ENCODE data around the gene RASA4.
"Not testable (repeated sequence)": the region's sequence is repeated elsewhere in the genome, so short reads cannot be mapped to it uniquely, and the experiment has no call there.

DNA sequence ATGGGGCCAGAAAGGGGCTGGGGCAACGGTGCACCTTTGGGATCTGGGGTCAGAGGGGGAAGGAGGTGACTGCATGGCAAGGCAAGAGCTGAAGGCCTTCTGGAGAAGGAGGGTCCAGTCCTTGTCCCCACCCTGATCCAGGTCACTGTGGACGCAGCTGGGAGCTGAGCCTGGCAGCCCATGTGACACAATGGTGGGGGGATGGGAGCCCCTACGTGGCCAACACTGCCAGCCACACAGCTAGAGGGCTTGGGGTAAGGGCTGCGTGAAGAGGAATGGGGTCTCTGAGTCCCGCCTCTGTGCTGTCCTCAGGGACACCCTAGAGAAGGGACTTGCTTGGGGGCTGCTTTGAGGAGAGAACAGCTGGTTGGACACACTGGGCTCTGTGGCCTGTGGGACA lies 34.8 kb downstream of the RASA4 start:
- not testable (repeated sequence) for TF ChIP-seq SUZ12 (IDR thresholded peaks at IDR 0.05; ENCODE audit: extremely low read depth, insufficient read depth, insufficient read length); YY1 (IDR thresholded peaks at IDR 0.05; ENCODE audit: insufficient read depth, insufficient read length)
